ENCODE data around the gene HLCS.

Gene HLCS

DNA sequence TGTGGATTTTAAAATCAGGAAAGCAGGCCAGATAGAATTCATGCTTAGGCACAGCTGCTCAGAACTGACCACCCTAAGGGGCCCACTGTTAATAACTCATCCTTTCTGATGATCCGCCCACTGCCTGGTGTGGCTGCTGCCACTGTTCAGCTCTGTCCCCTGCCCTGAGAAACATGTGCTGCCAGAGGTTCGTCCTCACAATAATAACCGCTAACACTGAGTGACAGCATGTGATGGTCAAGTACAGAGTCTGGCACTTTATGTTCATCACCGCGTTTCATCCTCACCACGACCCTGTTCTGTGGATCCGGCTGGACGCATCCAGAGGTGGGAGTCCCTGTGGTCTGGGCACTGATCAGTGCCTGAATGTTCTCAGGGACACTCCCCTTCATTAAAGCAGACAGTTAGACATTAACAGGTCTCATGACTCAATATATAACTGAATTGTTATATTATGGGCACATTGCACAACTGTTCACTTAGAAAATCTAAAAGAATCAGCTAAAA lies 159.0 kb downstream of the HLCS start:
- Histone ChIP-seq H3K4me3 (ENCODE audit: low read depth in 1 of 2, low read length in 2 of 2) (no peak overlapping the region), H3K9ac (ENCODE audit: low read length) (no peak overlapping the region), H3K4me1 (ENCODE audit: insufficient read depth, low read length) (no peaks in the 10 kb centered on the region), H3K27ac (ENCODE audit: low read depth, low read length) (no peak overlapping the region), H3K36me3 (ENCODE audit: insufficient read depth, low read length) (no peaks in the 10 kb centered on the region), H3K9me3 (ENCODE audit: low read length) (no peaks in the 10 kb centered on the region), H3K27me3 (ENCODE audit: control insufficient read depth in 1 of 2, insufficient read depth in 2 of 2, low read length in 2 of 2) (no peaks in the 10 kb centered on the region)

DNA sequence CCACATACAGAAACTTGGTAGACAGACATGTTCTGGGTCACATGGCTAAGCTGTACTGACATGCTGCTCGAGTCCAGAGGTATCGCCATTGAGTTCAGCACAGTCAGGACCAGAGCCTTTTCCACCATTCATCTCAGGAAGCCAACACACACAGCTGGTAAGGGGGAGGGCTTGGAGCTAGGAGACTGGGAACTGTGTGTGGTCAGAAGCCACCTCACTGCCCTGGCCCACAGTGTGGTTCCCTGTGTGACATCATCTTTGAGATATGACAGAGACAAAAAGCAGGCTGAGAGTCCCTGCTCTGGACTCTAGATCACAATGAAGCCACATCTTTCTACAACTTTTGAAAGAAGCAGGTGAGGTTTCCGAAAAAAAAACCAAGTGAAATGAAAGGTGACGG lies 160.4 kb downstream of the HLCS start:
- Histone ChIP-seq H3K9me3 (ENCODE audit: low read length) (no peaks in the 10 kb centered on the region), H3K27me3 (ENCODE audit: control insufficient read depth in 1 of 2, insufficient read depth in 2 of 2, low read length in 2 of 2) (no peaks in the 10 kb centered on the region), H3K9ac (ENCODE audit: low read length) (no peak overlapping the region), H3K36me3 (ENCODE audit: insufficient read depth, low read length) (no peaks in the 10 kb centered on the region), H3K27ac (ENCODE audit: low read depth, low read length) (no peak overlapping the region), H3K4me3 (ENCODE audit: low read depth in 1 of 2, low read length in 2 of 2) (no peak overlapping the region), H3K4me1 (ENCODE audit: insufficient read depth, low read length) (no peaks in the 10 kb centered on the region)

DNA sequence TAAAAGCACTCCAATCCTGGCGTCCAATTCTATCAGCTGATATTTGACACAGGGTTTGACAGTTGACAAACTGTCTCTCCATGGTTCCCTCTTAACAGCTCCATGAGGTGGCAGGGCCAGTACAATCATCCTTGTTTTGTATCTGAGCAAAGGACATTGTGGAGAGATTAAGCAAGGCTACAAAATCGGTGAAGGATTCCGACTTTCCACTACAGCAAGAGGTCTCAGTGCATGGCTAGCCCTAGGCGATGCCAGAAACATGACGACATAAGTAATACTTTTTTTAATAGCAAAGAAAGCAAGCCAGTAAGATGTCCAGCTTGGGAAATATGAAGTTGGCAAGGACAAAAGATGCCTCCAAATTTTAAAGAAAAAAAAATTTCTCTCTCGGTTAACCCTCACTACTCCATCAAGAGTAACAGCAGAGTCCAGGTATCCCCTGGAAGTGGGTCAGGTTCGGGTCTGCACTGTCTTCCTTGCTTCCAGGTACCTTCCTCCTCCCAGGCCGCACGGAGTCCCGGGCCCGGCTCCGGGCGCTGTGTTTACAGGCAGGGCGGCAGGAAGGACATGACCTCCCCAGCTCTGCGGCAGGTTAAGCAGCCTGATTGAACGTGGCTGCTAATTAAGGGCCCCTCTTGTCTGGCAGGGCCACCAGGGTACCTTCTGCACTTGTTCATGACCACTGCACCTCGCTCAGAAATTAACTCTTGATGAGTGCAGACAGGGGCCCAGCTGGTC lies 161.4 kb downstream of the HLCS start:
- H3K27ac ChIP-seq (ENCODE audit: low read depth, low read length) = no peak overlapping the region
- no peaks in the 10 kb centered on the region for H3K36me3 ChIP-seq (ENCODE audit: insufficient read depth, low read length)
- H3K9me3 ChIP-seq (ENCODE audit: low read length) = no peaks in the 10 kb centered on the region
- no peaks in the 10 kb centered on the region for H3K27me3 ChIP-seq (ENCODE audit: control insufficient read depth in 1 of 2, insufficient read depth in 2 of 2, low read length in 2 of 2)
- H3K4me3 ChIP-seq (ENCODE audit: low read depth in 1 of 2, low read length in 2 of 2) = no peak overlapping the region
- H3K9ac ChIP-seq (ENCODE audit: low read length) = no peak overlapping the region
- no peaks in the 10 kb centered on the region for H3K4me1 ChIP-seq (ENCODE audit: insufficient read depth, low read length)

DNA sequence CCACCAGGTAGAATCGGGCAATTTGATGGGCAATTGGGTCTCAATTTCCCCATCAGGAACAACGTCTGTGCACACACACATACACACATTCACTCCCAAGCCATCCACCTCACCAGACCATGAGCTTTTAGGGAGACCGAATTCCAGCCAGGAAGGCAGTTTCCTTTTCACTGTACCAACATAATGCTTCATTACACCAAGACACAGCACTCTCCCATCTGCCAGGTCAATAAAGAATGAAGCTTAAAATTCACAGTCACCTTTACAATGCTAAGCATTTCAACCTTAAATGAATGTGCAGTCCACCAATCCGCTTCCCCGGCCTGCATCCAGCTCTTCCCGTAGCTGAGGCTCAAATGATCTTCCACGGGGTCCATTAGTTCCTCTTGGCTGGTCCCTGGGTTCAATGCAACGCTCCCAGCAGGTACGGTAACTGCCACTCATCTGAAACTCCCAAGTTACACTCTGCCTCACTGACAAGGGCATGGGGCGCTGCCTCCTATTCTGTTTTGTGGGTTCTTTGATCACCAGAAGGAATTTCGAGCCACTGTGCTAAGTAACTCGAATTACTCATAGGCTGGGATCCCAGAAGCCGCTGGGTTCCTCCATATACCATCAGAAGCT lies 162.5 kb downstream of the HLCS start:
- no peaks in the 10 kb centered on the region for H3K9me3 ChIP-seq (ENCODE audit: low read length)
- no peaks in the 10 kb centered on the region for H3K27me3 ChIP-seq (ENCODE audit: control insufficient read depth in 1 of 2, insufficient read depth in 2 of 2, low read length in 2 of 2)
- H3K4me1 ChIP-seq (ENCODE audit: insufficient read depth, low read length) = no peaks in the 10 kb centered on the region
- H3K27ac ChIP-seq (ENCODE audit: low read depth, low read length) = no peak overlapping the region
- no peak overlapping the region for H3K9ac ChIP-seq (ENCODE audit: low read length)
- no peaks in the 10 kb centered on the region for H3K36me3 ChIP-seq (ENCODE audit: insufficient read depth, low read length)
- no peak overlapping the region for H3K4me3 ChIP-seq (ENCODE audit: low read depth in 1 of 2, low read length in 2 of 2)

DNA sequence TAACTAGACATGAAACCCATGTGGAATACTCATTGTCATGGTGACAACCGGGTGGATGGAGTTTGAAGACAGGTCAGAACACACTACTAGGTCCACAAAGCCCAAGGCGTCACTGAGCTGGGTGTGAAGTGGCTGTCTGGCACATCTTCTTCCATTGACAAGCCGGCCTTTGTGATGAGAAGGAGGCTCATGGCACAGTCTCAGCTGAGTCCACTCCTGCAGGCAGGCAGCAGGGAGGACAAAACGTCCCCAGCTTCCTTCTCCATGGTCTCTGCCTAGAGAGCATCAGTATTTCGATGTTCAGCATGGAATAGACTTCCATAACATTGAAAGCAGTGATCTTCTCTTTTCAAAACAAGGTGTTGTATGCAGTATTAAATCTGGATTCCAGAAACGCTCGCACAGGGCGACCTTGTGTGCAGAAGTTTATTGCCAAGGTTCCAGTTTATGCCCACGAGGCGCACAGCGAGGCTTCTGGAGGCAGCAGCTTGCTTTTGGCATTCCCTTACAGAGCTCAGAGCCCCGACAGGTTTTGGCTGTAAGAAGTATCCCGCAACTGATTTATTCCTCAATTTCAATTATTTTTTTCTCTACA lies 163.3 kb downstream of the HLCS start:
- Histone ChIP-seq H3K4me1 (ENCODE audit: insufficient read depth, low read length) (no peaks in the 10 kb centered on the region), H3K36me3 (ENCODE audit: insufficient read depth, low read length) (no peaks in the 10 kb centered on the region), H3K9ac (ENCODE audit: low read length) (no peak overlapping the region), H3K9me3 (ENCODE audit: low read length) (no peaks in the 10 kb centered on the region), H3K27ac (ENCODE audit: low read depth, low read length) (no peak overlapping the region), H3K27me3 (ENCODE audit: control insufficient read depth in 1 of 2, insufficient read depth in 2 of 2, low read length in 2 of 2) (no peaks in the 10 kb centered on the region), H3K4me3 (ENCODE audit: low read depth in 1 of 2, low read length in 2 of 2) (no peak overlapping the region)

DNA sequence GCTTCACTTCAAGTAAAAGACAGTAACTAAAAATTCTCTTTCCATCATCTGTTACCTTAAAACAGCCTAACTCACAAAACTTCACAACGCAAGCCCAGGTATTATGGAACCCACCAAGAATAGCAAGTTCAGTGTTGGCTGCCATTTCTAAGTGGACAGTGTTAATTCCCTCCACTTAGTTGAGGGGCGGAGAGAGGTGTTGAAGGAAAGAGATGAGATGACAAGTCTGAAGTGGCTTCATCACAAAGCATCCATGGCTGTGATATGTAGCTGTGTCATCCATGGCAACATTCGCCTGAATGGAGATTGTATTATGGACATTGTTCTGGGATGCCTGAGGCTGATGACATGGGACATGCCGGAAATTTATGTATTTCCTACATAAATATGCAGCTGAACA lies 165.7 kb downstream of the HLCS start:
- Histone ChIP-seq H3K36me3 (ENCODE audit: insufficient read depth, low read length) (no peaks in the 10 kb centered on the region), H3K27me3 (ENCODE audit: control insufficient read depth in 1 of 2, insufficient read depth in 2 of 2, low read length in 2 of 2) (no peaks in the 10 kb centered on the region), H3K9me3 (ENCODE audit: low read length) (no peaks in the 10 kb centered on the region), H3K9ac (ENCODE audit: low read length) (no peak overlapping the region), H3K27ac (ENCODE audit: low read depth, low read length) (no peak overlapping the region), H3K4me3 (ENCODE audit: low read depth in 1 of 2, low read length in 2 of 2) (no peak overlapping the region), H3K4me1 (ENCODE audit: insufficient read depth, low read length) (no peaks in the 10 kb centered on the region)

DNA sequence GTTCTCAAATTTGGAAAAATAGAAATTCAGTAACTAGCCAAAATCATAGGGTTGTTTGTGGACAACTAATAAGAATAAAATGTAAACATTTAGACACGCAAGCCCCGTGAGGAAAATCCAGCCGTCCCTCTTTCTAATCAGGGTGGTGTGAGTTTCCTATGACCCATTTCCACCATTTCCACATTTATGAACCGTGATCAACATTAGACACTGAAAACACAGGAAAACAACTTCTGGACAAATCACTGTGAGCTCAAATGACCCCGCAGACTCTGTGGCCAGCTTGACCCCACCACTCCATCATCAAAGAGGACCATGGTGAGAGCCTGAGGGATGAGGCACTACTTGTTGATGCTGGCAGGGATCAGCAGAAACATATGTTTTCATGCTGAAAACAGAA lies 166.6 kb downstream of the HLCS start:
- Histone ChIP-seq H3K4me1 (ENCODE audit: insufficient read depth, low read length) (no peaks in the 10 kb centered on the region), H3K27ac (ENCODE audit: low read depth, low read length) (no peak overlapping the region), H3K36me3 (ENCODE audit: insufficient read depth, low read length) (no peaks in the 10 kb centered on the region), H3K9me3 (ENCODE audit: low read length) (no peaks in the 10 kb centered on the region), H3K4me3 (ENCODE audit: low read depth in 1 of 2, low read length in 2 of 2) (no peak overlapping the region), H3K27me3 (ENCODE audit: control insufficient read depth in 1 of 2, insufficient read depth in 2 of 2, low read length in 2 of 2) (no peaks in the 10 kb centered on the region), H3K9ac (ENCODE audit: low read length) (no peak overlapping the region)

DNA sequence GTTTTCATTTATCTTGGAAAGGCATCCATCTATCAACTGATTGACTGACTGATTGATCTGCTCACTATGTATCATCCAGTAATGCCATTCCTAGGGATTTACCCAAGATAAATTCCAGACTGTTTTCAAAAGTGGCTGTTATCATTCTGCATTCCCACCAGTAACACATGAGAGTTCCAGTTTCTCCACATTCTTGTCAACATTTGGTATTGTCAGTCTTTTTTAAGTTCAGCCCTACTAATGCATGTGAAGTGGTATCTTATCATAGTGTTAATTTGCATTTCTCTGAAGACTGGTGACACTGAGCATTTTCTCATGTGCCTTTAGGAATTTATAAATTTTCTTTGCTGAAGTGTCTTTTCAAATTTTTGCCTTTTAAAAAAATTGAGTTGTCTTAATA lies 168.0 kb downstream of the HLCS start:
- Histone ChIP-seq H3K36me3 (ENCODE audit: insufficient read depth, low read length) (no peaks in the 10 kb centered on the region), H3K9ac (ENCODE audit: low read length) (no peak overlapping the region), H3K9me3 (ENCODE audit: low read length) (no peaks in the 10 kb centered on the region), H3K27ac (ENCODE audit: low read depth, low read length) (no peak overlapping the region), H3K27me3 (ENCODE audit: control insufficient read depth in 1 of 2, insufficient read depth in 2 of 2, low read length in 2 of 2) (no peaks in the 10 kb centered on the region), H3K4me1 (ENCODE audit: insufficient read depth, low read length) (no peaks in the 10 kb centered on the region), H3K4me3 (ENCODE audit: low read depth in 1 of 2, low read length in 2 of 2) (no peak overlapping the region)

DNA sequence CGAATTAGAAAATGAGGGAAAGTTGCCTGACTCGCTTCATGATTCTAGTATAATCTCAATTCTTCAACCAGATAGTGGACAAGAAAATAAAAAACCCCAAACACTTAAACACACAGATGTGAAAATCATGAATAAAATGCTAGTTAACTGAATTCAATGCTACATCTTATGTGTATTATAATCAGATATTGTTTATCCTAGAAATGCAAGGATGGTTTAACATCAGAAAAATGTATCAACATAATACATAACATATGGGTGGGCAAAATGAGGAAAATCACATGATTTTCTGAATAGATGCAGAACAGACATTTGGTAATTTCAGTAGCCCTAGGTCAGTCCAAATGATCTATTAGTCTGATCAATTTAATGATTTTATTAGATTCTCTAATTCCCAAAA lies 170.4 kb downstream of the HLCS start:
- Histone ChIP-seq H3K27ac (ENCODE audit: low read depth, low read length) (no peak overlapping the region), H3K9me3 (ENCODE audit: low read length) (no peaks in the 10 kb centered on the region), H3K9ac (ENCODE audit: low read length) (no peak overlapping the region), H3K27me3 (ENCODE audit: control insufficient read depth in 1 of 2, insufficient read depth in 2 of 2, low read length in 2 of 2) (no peaks in the 10 kb centered on the region), H3K36me3 (ENCODE audit: insufficient read depth, low read length) (no peaks in the 10 kb centered on the region), H3K4me3 (ENCODE audit: low read depth in 1 of 2, low read length in 2 of 2) (no peak overlapping the region), H3K4me1 (ENCODE audit: insufficient read depth, low read length) (no peaks in the 10 kb centered on the region)

DNA sequence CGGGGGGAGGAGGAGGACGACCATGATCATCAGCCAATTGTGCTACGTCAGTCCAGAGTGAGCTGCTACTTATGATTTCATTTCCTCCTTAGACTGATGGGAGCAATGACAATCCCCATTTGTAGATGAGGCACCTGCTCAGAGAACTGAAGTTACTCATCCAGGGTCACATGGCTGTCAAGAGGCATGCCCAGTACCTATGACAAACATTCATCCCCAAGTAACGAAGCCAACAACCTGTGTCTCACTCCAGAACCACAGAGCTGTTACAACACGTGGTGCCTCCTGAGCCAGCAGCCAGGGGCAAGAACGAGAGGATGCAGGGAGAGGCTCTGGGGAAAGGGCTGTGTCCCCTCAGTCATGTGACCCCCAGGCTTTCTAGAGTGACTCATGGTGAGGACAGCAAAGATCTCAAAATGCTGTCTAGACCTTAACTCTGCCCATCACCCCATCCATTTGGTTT lies 173.9 kb downstream of the HLCS start:
- H3K4me3 ChIP-seq (ENCODE audit: low read depth in 1 of 2, low read length in 2 of 2) = no peak overlapping the region
- H3K4me1 ChIP-seq (ENCODE audit: insufficient read depth, low read length) = no peaks in the 10 kb centered on the region
- H3K36me3 ChIP-seq (ENCODE audit: insufficient read depth, low read length) = no peaks in the 10 kb centered on the region
- H3K27me3 ChIP-seq (ENCODE audit: control insufficient read depth in 1 of 2, insufficient read depth in 2 of 2, low read length in 2 of 2) = no peaks in the 10 kb centered on the region
- no peaks in the 10 kb centered on the region for H3K9me3 ChIP-seq (ENCODE audit: low read length)
- no peak overlapping the region for H3K9ac ChIP-seq (ENCODE audit: low read length)
- no peak overlapping the region for H3K27ac ChIP-seq (ENCODE audit: low read depth, low read length)

DNA sequence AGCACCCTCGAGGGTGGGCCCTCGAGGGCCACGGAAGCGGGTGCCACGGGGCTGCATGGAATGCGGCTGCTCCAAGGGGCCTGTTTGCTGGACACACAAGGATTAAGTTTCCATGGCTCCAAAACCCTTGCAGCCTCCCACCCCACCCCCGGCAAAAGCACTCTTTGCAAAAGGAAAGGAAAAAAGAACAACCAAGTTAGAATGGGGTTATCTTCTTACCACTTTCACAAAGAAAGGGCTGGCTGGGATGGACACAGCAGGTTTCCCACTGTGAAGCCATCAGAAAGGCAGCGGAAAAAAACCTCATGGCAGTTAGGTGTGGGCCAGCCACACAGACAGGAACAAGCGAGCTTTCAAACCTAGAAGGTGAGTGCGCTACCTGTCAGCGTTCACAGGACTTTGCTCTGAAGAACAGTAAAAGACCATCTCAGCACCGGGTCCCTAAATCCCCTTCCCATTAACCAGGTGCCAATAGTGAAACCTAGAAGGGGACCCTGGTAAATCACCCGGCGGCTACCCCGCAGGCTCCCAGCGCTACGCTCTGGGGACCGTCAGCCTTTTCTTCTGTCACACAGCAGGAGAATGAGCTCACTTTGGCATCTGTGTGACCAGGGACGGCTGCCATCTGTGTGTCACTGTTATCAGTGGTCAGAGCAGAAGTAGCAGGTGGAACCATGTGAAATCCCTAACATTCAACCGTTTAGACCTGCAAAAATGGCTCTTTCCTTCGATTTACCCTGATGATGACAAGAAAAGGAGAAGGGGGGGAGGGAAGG lies 174.6 kb downstream of the HLCS start:
- no peak overlapping the region for H3K27ac ChIP-seq (ENCODE audit: low read depth, low read length)
- no peaks in the 10 kb centered on the region for H3K4me1 ChIP-seq (ENCODE audit: insufficient read depth, low read length)
- H3K9me3 ChIP-seq (ENCODE audit: low read length) = no peaks in the 10 kb centered on the region
- H3K36me3 ChIP-seq (ENCODE audit: insufficient read depth, low read length) = no peaks in the 10 kb centered on the region
- H3K9ac ChIP-seq (ENCODE audit: low read length) = no peak overlapping the region
- H3K4me3 ChIP-seq (ENCODE audit: low read depth in 1 of 2, low read length in 2 of 2) = no peak overlapping the region
- no peaks in the 10 kb centered on the region for H3K27me3 ChIP-seq (ENCODE audit: control insufficient read depth in 1 of 2, insufficient read depth in 2 of 2, low read length in 2 of 2)
